Measurements from ENCODE around the gene CREB5.

Gene CREB5

DNA sequence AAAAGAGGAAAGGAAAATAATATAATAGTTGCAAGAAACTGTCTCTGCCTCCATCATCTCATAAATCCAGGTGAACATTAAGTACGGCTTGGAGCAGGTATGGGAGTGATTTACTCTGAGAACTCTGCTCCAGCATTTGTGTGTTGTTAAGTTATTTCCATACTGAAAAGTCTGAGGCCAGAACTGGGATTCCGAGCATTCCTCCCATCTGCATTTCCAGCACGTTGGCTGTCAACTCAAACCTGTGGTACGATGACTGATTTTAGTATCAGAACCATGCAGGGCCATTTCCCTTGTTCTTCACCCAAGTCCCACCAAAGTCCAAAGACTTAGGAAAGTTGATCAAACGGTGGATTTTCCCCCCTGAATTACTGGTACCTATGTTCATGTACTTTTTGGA is 104.9 kb downstream of the CREB5 start:
- no peak for DNase-seq

DNA sequence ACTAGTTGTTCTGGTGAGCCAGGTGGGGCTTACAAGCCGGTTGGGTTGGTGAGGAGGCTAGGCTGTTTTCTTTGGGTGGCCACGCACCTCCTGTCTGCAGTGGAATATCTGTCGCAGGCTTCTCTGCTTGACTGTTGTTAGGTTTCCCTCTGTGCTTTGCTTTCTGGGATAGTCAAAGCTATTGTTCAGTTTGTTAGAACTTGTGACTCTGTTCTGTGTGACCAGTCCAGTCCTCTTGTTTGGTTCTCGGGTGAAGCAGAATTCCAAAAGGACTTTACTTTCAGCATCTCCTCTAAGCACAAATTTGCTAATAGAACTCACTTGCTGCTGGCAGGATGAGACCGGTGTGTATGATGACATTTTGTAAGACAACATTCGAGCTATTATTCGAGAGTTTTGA is 105.3 kb downstream of the CREB5 start:
- no peak for DNase-seq

DNA sequence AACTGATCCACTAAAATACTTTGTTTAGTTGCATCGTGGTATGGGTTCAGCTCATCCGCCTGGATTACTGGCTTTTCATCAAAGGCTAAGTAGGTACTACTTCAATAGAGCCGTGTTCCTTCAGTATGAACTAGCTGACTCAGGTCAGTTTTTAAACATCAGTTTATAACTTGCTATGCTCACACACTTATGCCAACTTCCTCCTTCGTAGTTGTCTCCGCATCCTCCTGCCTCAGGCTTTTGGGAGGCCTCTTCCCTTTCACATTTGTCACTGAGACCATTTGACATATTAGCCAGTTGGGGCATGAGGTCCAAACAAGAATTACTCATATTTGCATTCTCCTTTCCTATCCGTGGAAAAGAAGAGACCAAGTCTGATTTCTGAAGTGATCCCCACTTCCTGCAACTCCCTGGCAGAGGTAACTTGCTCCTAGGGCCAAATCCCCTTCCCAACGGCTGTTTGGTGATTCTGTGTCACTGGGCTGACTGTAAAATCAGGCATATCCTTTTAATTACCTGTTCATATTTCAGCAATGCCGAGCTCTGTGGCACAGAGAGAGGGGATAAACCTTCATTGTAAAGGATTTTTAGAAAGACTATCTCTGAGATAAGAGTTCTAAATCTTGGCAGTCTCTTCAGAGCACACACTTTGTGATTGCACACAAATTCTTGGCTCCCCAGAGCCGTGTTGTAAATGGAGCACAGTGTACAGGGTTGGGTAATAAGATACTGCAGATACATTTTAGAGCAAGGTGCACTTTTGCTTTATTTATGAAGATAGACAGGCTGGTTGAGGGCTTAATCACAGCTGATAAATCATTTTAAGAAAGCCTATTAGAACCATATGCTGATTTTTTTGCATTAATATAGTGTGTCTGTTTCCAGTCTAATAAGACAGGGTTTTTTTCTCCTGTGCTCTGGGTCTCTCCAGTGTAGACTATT is 108.0 kb downstream of the CREB5 start:
- no peak for DNase-seq

GRCh38 chr7:28524978-28525377 is 112.7 kb downstream of the CREB5 start:
- no peak for DNase-seq

- no peak for DNase-seq
Measured at GRCh38 chr7:28528899-28529298, 116.6 kb downstream of the CREB5 start.

GRCh38 chr7:28529755-28530154 is 117.4 kb downstream of the CREB5 start:
- DNase-seq = no peak

- no peak for DNase-seq
Measured at GRCh38 chr7:28530175-28530802, 118.0 kb downstream of the CREB5 start.

DNA sequence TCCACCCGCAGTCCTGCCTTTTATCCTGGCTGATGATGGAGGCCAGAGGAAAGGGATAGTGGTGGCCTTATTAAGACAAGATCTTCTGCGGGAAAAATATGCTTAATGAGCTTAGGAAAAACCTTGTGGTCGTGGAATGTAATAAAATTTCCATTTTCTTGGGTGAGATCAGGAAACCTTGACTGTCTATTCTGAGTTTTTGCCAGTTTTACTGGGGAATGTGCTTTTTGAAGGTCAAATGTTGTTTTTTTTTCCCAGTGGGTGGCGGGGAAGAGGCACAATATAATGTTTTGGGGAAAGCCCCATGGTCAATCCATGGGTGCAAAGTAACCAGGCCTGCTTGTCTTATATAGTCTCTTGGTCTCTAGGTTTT is 118.5 kb downstream of the CREB5 start:
- no peak for DNase-seq

GRCh38 chr7:28531291-28531690 is 119.0 kb downstream of the CREB5 start:
- no peak for DNase-seq

DNA sequence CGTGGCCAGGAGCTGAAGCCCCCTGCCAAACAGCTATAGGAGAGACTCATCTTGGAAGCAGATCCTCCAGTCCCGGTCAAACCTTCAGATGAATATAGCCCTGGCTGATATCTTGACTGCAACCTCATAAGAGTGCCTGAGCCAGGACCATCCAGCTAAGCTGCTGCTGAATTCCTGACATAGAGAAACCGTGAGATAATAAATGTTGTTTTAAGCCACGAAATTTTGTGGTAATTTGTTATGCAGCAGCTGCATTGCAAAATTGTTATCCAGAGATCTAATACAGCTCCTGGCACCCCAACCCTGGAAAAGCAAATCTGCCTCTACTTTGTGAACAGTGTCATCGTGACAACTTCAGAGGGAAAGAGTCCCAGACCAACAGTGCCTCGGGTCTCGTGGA is 119.9 kb downstream of the CREB5 start:
- no peak for DNase-seq

DNA sequence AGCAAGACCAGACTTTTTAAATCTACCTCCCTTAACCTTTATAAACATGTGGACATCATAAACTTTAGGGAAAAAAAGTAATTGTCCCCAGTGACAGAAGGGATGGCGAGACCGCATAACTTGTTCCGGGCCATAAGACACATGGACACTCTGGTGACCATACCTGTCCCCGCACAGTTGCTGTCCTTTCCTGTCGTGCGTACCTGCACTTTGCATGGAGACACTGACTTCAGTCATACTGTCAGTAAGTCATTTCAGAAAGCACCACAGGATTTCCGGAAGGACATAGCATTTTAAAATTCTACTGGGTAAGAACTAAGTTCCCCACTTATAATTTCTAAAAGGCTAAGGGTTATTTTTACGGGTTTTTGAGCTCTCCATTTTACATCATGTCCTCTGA is 120.9 kb downstream of the CREB5 start:
- no peak for DNase-seq

GRCh38 chr7:28533731-28534531 is 121.6 kb downstream of the CREB5 start:
- no peak for DNase-seq

- no peak for DNase-seq
Measured at GRCh38 chr7:28536259-28536658, 123.9 kb downstream of the CREB5 start.

DNA sequence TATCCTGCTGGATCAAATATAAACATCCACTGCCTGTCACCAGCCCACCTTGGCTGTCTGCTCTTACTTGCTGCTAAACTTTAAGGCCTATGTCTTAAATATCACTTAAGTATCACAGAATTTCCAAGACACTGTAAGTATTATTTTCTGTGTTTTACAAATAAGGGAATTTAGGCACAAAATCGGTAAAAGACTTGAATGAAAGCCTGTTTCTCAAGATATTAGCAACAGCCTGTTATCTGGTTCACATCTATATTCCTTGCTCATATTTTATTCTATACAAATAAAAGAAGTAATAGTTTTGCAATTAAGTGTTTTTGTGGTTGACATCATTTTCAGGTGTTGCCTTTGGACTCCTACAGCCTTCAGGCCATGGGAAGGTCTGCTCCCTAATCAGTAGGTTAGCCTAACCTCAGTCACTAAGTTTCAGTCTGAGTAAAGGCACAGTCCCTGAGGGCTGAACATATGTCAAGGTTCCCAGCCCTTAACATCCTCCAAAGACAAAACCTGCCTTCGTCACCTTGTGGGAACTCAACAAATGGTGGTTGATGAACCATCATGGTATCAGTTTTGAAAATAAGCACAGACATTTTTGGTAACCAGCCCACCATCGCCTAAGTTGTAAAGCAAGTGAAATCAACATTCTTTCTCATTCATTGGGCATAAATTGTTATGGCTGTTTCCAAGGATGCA is 127.1 kb downstream of the CREB5 start:
- no peak for DNase-seq

DNA sequence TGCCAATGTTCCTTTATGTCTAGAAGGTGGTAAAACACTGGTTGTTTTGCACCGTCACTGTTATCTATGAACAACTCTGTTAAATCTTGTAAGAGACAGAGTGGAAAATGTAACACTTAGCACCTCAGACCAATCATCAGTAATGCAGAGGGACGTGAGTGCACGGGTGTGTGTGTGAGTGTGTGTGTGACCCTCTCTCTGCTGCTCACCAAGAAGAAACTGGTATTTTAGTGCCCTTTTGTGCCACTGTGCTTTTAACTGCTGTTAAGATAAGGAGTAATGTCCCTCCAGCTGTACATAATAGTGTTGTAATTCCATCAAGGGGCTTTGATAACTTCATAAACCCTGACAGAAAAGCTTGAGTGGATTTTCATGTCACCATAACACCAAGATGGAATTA is 130.1 kb downstream of the CREB5 start:
- no peak for DNase-seq

GRCh38 chr7:28544453-28545117 is 132.3 kb downstream of the CREB5 start:
- DNase-seq = no peak

- DNase-seq = no peak
Measured at GRCh38 chr7:28546067-28546466, 133.7 kb downstream of the CREB5 start.

GRCh38 chr7:28547115-28547514 is 134.8 kb downstream of the CREB5 start:
- DNase-seq = no peak

DNA sequence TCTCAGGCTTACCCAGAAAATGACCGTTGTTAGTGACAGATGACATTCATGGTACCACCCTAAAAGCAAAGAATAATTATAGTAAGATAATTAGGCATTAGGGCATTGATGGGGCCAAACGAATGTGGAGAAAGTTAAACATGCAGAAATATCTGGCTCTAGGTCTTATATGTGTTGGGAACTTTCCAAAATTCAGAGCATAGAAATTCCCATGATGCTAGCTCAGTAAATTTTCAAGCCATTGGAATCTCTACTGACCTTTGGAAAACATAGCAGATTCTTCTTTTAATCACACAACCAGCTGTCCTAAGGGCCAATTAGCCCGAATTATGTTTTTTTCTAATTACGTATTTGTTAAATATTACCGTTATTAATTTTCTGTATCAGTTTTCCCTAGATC is 136.1 kb downstream of the CREB5 start:
- no peak for DNase-seq

GRCh38 chr7:28549998-28550397 is 137.7 kb downstream of the CREB5 start:
- DNase-seq = no peak

- no peak for DNase-seq
Measured at GRCh38 chr7:28550580-28551186, 138.4 kb downstream of the CREB5 start.

DNA sequence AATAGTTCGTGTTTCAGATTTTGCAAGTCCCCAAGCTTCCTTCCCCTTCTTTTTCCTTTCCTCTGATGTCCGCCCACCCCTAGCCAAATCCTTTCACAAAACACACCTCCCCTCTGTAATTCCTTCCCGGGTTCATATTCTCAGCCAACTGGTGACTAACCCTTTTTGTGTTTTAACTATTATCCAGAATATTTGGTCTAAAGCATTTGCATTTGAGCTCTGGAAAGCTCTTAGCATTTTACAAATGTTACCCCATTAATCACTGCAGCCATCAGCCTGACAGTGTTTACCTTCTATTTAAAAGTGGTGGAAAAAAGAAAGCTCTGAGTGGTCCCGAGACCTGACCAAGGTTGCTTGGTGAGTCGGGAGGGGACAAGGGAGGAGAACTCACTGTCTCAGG is 139.0 kb downstream of the CREB5 start:
- no peak for DNase-seq
